GM18517 (cell line): ENCODE results near the gene FAM228B.
"Not testable (repeated sequence)": the region's sequence is repeated elsewhere in the genome, so short reads cannot be mapped to it uniquely, and the experiment has no call there.

ENCODE experiments used
- ATAC-seq: cut with Tn5 transposase; IDR thresholded peaks from one replicate; pipeline ENCODE4 v1.9.1; 2021; ENCODE audit warnings: mild to moderate bottlenecking, moderate library complexity; ENCODE audit not compliant: unreplicated experiment

The FAM228B gene

GRCh38 chr2:24153478-24153877 is 30.2 kb downstream of the FAM228B start:
- ATAC-seq: no peak

DNA sequence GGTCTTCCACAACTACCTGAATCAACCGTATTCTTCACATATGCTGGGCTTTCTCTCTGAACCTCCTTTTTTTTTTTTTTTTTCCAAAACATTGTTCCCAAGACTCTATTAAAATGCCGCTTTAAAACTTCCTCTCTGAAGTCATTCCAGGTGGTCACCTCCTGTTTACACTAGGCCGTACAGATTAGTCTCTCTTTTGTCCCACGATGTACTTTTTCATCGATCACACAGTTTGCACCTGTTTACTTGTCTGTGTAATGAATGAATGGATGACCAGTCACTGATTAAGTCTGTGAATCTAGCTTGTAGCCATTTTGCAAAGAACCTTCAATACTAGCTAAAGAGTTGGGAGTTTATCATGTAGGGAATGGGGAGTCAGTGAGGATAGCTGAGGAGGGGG is 34.9 kb downstream of the FAM228B start:
- no peak for ATAC-seq

- no peak for ATAC-seq
Observed at GRCh38 chr2:24159708-24160107, 36.4 kb downstream of the FAM228B start.

GRCh38 chr2:24160761-24161160 is 37.5 kb downstream of the FAM228B start:
- no peak for ATAC-seq

- ATAC-seq: no peak
Observed at GRCh38 chr2:24162494-24162893, 39.2 kb downstream of the FAM228B start.

- no peak for ATAC-seq
Observed at GRCh38 chr2:24163186-24163585, 39.9 kb downstream of the FAM228B start.

GRCh38 chr2:24163601-24164000 is 40.3 kb downstream of the FAM228B start:
- no peak for ATAC-seq

DNA sequence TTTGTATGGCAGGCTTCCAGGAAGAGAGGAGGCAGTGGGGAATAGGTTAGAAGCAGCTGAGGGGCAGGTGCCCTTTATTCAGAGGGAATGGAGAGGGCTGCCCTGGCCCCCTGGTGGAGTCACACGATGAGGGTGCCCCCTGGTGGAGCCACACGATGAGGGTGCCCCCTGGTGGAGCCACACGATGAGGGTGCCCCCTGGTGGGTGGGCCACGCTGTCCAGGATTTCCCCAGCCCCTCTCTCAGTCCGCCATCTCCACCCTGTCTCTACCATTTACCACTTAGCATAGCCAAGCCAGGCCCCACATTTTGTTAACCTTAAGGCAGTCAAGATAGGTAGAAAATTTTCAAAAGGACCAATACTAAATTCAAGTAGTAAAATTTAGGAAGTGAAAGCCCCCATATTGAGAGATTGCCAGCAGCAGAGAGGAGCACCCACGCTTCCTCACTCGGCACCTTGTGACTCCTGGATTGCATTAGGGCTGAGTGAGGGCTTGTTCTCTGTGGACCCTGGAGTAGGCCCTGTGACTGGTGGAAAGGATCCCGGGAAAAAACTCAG is 41.2 kb downstream of the FAM228B start:
- peak; percentile 53 for ATAC-seq

- no peak for ATAC-seq
Observed at GRCh38 chr2:24169023-24169422, 45.8 kb downstream of the FAM228B start.

GRCh38 chr2:24174851-24175277 is 51.6 kb downstream of the FAM228B start, which contains the start of gene FAM228A:
FAM228A (plus strand) TSS chr2:24175053; CDS start chr2:24175481, 428 bp downstream.
- ATAC-seq: no peak

DNA sequence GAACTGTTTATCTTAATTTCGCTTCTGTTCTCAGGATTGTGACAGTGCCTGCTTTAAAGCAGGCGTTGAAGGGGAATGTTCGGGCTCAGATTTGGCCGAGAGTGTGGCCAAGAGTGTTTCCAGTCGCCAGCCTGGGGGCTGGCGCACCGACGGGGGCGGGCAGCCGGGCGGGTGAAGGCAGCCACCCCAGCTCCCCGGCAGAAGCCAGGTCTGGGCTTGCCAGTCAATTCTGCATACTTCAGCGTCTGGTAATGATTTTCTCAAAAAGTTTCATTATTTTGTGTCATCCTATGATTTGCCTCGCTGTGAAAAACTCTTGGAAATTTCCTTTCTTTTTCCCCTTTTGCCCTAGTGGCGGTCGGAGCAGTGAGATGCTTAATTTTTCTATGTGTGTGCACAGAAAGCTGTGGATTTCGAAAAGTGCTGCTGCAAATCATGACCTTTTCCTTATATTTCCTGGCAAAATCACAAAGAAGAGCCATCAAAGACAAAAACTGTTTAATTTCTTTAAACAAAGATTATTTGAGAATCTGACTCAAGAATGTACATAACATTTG is 52.4 kb downstream of the FAM228B start:
- ATAC-seq: no peak

DNA sequence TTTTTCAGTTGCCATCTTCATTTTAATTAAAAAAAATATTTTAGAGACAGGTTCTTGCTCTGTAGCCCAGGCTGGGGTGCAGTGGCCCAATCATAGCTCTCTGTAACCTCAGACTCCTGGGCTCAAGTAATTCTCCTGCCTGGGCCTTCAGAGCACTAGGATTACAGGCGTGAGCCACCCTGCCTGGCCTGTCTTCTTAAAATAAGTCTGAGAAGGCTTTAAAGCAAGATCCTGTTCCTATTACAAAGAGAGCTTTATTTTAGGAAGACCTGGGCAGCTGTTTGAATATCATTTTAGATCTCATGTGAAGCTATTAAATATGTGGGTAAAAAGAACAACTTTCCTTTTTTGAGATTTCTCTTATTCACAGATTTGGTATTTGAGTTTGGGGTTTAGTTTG is 53.1 kb downstream of the FAM228B start:
- no peak for ATAC-seq

- ATAC-seq: no peak
Observed at GRCh38 chr2:24179683-24180082, 56.4 kb downstream of the FAM228B start.

GRCh38 chr2:24181849-24182248 is 58.6 kb downstream of the FAM228B start:
- no peak for ATAC-seq

DNA sequence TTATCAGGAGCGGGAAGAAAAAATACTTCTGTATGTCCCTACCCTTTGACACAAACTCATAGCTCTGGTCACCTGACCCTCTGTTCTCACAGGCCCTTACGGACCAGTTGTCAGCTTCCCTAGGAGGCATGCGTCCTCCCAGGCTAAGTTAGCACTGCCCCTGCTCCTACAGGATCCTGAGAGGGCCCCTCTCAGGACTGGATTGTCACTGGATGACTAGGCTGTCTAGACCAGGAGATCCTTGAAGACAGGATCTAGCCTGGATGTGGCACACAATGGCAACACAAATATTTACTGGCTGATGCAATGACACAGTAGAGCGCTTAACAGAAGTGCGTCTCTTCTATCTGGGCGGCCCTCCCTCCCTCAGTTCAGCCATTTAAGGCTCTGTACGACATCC is 59.2 kb downstream of the FAM228B start:
- ATAC-seq: no peak

DNA sequence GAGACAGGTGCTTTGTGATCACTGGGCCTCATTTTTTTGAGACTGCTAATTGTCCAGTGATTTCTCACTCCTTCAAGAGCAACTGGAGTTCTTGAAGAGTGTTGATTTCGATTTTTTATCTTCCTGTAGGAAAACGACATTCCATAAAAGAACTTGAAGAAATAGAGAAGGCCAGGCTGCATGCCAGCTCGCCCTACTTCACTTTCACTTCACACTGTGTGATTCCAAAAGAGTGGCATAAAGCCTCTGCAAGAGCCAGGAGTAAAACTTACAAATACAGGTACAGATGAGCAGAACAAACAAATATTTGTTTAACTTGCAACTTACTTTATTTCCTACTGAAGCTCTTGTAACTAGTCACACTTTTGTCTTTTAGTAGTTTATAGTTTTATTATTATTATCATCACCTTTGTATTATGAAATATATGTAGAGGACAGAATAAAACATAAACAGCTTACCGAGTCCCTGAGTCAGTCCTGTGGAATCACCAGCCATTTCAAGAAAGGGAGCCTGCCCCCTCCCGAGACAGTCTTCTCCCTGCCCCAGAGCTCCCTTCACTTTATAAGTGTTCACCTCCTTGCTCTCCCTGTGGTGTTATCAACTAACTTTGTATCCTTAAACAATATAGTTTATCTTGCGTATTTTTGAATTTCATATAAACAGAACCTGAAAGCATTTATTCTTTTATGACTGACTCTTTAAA is 60.2 kb downstream of the FAM228B start:
- no peak for ATAC-seq

DNA sequence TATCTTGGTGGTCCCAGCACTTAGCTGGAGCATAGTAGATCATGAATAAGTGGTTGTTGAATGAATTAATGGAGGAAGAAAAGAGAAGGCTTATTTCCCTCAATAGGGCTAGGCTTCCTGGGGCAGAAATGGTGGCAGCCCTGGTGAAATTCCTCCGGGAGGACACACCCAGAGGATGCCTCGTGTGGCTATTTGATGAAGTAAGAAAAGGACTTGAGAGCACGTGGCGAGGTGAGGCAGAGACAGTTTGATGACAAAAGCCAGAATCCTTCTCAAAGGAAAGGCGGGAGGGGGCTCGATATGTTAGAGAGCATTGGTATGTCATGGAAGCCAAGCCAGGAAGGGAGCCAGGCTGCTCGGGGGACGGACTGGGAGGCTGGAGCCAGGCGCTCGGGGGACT is 66.3 kb downstream of the FAM228B start:
- ATAC-seq: no peak

DNA sequence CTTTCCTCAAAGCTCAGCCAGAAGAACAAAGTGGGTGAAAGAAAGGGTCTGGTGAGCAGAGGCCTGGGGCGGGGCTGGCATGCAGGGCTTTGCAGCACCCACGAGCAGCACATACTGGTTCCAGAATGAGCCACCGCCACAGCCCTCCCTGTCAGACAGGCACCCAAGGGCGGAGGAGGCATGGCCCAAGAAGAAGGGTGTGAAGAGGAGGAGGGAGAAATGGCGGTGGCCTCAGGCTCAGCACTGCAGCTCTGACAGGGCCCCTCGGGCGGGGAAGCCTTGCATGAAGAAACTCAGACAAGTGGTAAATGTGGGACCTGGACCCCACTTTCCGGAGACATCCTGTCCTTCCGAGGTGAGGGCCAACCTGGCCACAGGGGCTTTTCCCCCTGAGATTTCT is 67.2 kb downstream of the FAM228B start:
- ATAC-seq: no peak

DNA sequence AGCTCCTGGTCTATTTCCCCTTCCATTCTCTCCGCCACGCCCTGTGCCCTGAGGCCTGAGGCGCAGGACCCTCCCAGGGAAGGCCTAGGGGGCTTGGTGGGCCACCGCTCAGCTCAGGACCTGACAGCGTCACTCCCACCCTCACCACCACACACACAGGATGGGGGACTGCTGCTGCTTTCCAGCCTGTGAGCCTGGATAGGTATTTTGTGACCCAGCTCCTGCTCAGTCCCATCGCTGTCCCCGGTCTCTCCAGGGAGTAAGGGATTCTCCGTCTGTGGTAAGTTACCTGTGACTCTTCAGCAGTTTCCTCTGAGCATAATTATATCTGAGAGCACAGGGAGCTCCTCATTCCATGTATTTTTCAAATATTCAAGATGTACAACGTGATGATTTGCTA is 67.9 kb downstream of the FAM228B start:
- no peak for ATAC-seq

DNA sequence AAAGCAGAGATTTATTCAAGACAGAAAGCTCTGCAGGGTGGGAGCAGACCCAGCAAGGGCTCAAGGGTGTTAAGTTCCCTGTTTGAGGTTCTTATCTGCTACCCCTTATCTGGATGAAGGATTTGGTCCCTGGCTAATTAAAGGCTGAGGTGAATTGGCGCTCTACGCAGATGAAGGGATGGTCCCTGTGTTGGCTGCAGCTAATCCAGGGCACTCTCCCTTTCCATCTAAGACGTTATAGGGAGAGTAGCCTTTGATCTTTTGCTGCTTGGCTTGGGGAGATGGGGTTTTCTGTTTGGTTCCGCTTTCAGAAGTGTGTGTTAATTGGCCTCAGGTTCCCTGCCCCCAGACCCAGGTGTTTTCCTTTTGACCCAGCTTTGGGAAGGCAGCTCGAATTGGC is 68.6 kb downstream of the FAM228B start:
- no peak for ATAC-seq

GRCh38 chr2:24197213-24197612 is 73.9 kb downstream of the FAM228B start:
- ATAC-seq: not testable (repeated sequence)

- ATAC-seq: no peak
Observed at GRCh38 chr2:24199968-24200590, 76.8 kb downstream of the FAM228B start.
